Smooth muscle cell (in vitro differentiated cells): ENCODE measurements around the gene SNU13. TPM values are rescaled to one million over a fixed set of nuclear protein-coding genes. Genes with fewer than 3 reads are reported as not detected.

Experiments
- DNase-seq: peaks from one replicate; lab custom pipeline; 2025; ENCODE audit not compliant: unreplicated experiment; lab: John Stamatoyannopoulos, UW
- H2AFZ ChIP-seq: fragments of 200-600 bp; sonication (generic); 2 replicates; pipeline ENCODE4 v1.6.0; 2016; ENCODE audit warnings: antibody characterized with exemption, low read depth, mild to moderate bottlenecking
- H3F3A ChIP-seq: fragments of 200-600 bp; sonication (generic); 2 replicates; pipeline ENCODE4 v1.6.0; 2017; ENCODE audit warnings: antibody characterized with exemption, low read depth
- H3K27ac ChIP-seq: fragments of 200-600 bp; sonication (generic); 2 replicates; pipeline ENCODE4 v1.5.1; 2016; ENCODE audit warnings: low read depth, mild to moderate bottlenecking
- H3K27me3 ChIP-seq: fragments of 200-600 bp; sonication (generic); 2 replicates; pipeline ENCODE4 v1.6.1; 2016; ENCODE audit warnings: low read depth, mild to moderate bottlenecking
- H3K36me3 ChIP-seq: fragments of 200-600 bp; sonication (generic); 2 replicates; pipeline ENCODE4 v1.5.1; 2016; ENCODE audit warnings: low read depth
- H3K4me1 ChIP-seq: fragments of 200-600 bp; sonication (generic); 2 replicates; pipeline ENCODE4 v1.5.1; 2016; ENCODE audit warnings: low read depth
- H3K4me2 ChIP-seq: fragments of 200-600 bp; sonication (generic); 2 replicates; pipeline ENCODE4 v1.6.0; 2016; ENCODE audit warnings: mild to moderate bottlenecking
- H3K4me3 ChIP-seq: fragments of 200-600 bp; sonication (generic); 2 replicates; pipeline ENCODE4 v1.5.1; 2016; ENCODE audit warnings: mild to moderate bottlenecking
- H3K79me2 ChIP-seq: fragments of 200-600 bp; sonication (generic); 2 replicates; pipeline ENCODE4 v1.6.0; 2016; ENCODE audit warnings: low read depth, mild to moderate bottlenecking
- H3K9ac ChIP-seq: fragments of 200-600 bp; sonication (generic); 2 replicates; pipeline ENCODE4 v1.6.0; 2016; ENCODE audit warnings: low read depth
- H3K9me3 ChIP-seq: fragments of 200-600 bp; sonication (generic); replicated peaks from 2 replicates; pipeline ENCODE4 v1.5.1; 2016; ENCODE audit warnings: low read depth
- H4K20me1 ChIP-seq: fragments of 200-600 bp; sonication (generic); 2 replicates; pipeline ENCODE4 v1.6.0; 2016; ENCODE audit warnings: low read depth
- CTCF ChIP-seq: fragments of 200-600 bp; sonication (generic); IDR thresholded peaks from 2 replicates; pipeline ENCODE4 v1.5.1; 2017; ENCODE audit warnings: borderline replicate concordance, mild to moderate bottlenecking, antibody characterized with exemption; ENCODE audit not compliant: insufficient read depth, poor library complexity, severe bottlenecking
- WGBS: methylation state at CpG from one replicate; pipeline ENCODE4 v1.1.7; 2016; ENCODE audit warnings: low lambda C conversion rate; 5-methylcytosine and 5-hydroxymethylcytosine counted together
- polyA plus RNA-seq: library from polyadenylated mRNA; unstranded; fragments of >200 nt; fragmentation: Nextera tagmentation; extraction: Ambion mirVana; gene quantifications from 2 replicates; pipeline ENCODE4 v1.2.1, GENCODE V29; 2016
- total RNA-seq: library from RNA; depleted of rRNA; stranded (reverse); fragments of >200 nt; gene quantifications from 2 replicates; pipeline ENCODE4 v1.2.3, GENCODE V29; 2014

The SNU13 gene
- total and polyA plus RNA-seq, 2 experiments from 2014 or later: 142 to 250 TPM

DNA sequence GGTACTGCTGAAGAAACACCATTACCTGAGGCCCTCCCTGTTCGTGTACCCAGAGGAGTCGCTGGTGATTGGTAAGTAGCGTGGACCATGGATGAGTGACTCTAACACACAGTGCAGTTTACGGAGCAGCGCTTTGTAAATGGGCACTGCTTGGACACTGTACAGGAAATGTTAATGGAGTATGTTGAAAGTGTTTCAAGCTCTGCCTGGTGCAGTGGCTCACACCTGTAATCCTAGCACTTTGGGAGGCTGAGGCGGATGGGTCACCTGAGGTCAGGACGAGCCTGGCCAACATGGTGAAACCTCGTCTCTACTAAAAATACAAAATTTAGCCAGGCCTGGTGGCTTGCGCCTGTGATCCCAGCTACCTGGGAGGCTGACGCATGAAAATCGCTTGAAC lies 37.8 kb downstream of the SNU13 start:
- H3K27ac ChIP-seq: no peak overlapping the region
- over 99% methylated on average over 11 of the region's 11 CpGs for WGBS
- H4K20me1 ChIP-seq: peaks cover 7% of the 10 kb centered on the region
- no peak overlapping the region for H2AFZ ChIP-seq
- H3K79me2 ChIP-seq: peaks cover 9% of the 10 kb centered on the region
- H3F3A ChIP-seq: no peaks in the 10 kb centered on the region
- no peak overlapping the region for H3K4me2 ChIP-seq
- H3K4me3 ChIP-seq: no peak overlapping the region
- H3K9ac ChIP-seq: no peak overlapping the region
- H3K36me3 ChIP-seq: peaks cover 24% of the 10 kb centered on the region
- DNase-seq: no peak
- no peaks in the 10 kb centered on the region for H3K27me3 ChIP-seq
- H3K9me3 ChIP-seq: no peaks in the 10 kb centered on the region
- H3K4me1 ChIP-seq: no peaks in the 10 kb centered on the region
- no peak for TF ChIP-seq CTCF

- no peaks in the 10 kb centered on the region for H3F3A ChIP-seq
- H3K79me2 ChIP-seq: peaks cover 10% of the 10 kb centered on the region
- H4K20me1 ChIP-seq: peaks cover 7% of the 10 kb centered on the region
- no peak overlapping the region for H2AFZ ChIP-seq
- H3K36me3 ChIP-seq: peaks cover 23% of the 10 kb centered on the region
- H3K9me3 ChIP-seq: no peaks in the 10 kb centered on the region
- no peaks in the 10 kb centered on the region for H3K4me1 ChIP-seq
- no peak for TF ChIP-seq CTCF
- DNase-seq: no peak
- H3K27me3 ChIP-seq: no peaks in the 10 kb centered on the region
- H3K4me2 ChIP-seq: no peak overlapping the region
- no peak overlapping the region for H3K4me3 ChIP-seq
- H3K9ac ChIP-seq: no peak overlapping the region
- 92% methylated on average over 1 of the region's 1 CpG for WGBS
- no peak overlapping the region for H3K27ac ChIP-seq
These were observed 38.4 kb downstream of the SNU13 start for GRCh38 chr22:41650229-41650628.

DNA sequence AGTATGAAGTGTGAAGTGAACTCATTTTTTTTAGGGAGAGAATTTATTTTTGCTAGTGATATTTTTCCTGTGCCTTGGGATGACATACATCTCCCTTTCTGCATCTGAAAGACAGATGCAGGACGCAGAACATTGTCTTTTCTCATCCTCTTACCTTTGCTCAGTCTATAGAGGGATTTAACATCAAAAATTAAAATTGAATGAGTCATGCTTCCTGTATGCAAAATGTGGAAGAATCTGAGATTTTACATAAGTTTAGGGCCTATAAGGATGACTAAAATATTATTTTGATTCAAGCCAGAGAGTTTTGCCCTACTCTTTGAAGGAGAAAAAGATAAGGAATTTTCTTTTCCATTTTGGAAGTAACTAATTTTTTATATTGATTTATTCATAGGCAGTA lies 40.2 kb downstream of the SNU13 start:
- Histone ChIP-seq H3K27ac (no peak overlapping the region), H3K79me2 (peaks cover 10% of the 10 kb centered on the region), H3K4me3 (no peak overlapping the region), H2AFZ (no peak overlapping the region), H3K9ac (no peak overlapping the region), H4K20me1 (peaks cover 13% of the 10 kb centered on the region), H3K4me1 (no peaks in the 10 kb centered on the region), H3K9me3 (no peaks in the 10 kb centered on the region), H3K4me2 (no peak overlapping the region), H3K27me3 (no peaks in the 10 kb centered on the region), H3K36me3 (peaks cover 9% of the 10 kb centered on the region), H3F3A (no peaks in the 10 kb centered on the region)
- DNase-seq: no peak
- TF ChIP-seq CTCF: no peak
- 96% methylated on average over 1 of the region's 1 CpG for WGBS

- no peak for DNase-seq
- H3K27ac ChIP-seq: no peak overlapping the region
- no peak overlapping the region for H3K9ac ChIP-seq
- no peak for TF ChIP-seq CTCF
- H3K9me3 ChIP-seq: no peaks in the 10 kb centered on the region
- no peak overlapping the region for H2AFZ ChIP-seq
- no peak overlapping the region for H3K4me2 ChIP-seq
- H3K79me2 ChIP-seq: peaks cover 10% of the 10 kb centered on the region
- H3K4me3 ChIP-seq: no peak overlapping the region
- H3F3A ChIP-seq: no peaks in the 10 kb centered on the region
- peaks cover 9% of the 10 kb centered on the region for H3K36me3 ChIP-seq
- H3K27me3 ChIP-seq: no peaks in the 10 kb centered on the region
- peaks cover 19% of the 10 kb centered on the region for H4K20me1 ChIP-seq
- H3K4me1 ChIP-seq: no peaks in the 10 kb centered on the region
- WGBS: 90% methylated on average over 1 of the region's 3 CpGs
These were observed 40.9 kb downstream of the SNU13 start for GRCh38 chr22:41647771-41648170.
